ENCODE measurements around the gene SFXN1. TPM values are rescaled to one million over a fixed set of nuclear protein-coding genes. Genes with fewer than 3 reads are reported as not detected.
A peak's percentile ranks its signal among the peaks of the same experiment; 100 is the strongest.

Gene SFXN1
- total RNA-seq, 2 experiments from 2014 or later = 147 to 154 TPM

DNA sequence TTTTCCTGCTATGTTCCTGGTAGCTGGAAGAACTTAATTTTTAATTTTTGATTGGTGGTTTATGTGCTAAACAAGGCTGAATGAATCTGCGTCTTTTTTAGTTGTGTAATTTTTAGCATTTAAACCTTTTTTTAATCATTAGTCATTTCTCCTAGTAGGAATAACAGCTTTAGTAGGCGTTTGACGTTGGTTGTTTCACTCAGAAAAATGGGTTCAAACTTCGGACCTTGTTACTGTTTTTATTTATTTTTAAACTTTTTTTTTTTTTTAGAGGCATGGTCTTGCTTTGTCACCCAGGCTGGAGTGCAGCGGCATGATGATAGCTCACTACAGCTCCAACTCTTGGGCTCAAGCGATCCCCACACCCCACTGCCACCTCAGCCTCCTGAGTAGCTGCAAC is 12.9 kb downstream of the SFXN1 start:
- Histone ChIP-seq H3K9me2 (ENCODE audit: insufficient read depth, low read length) (no peaks in the 10 kb centered on the region), H3K4me3 (ENCODE audit: low read depth, low read length, poor library complexity, severe bottlenecking) (no peak overlapping the region), H2AFZ (ENCODE audit: low read length) (no peak overlapping the region), H3K4me2 (ENCODE audit: low read length) (no peak overlapping the region), H3K27ac (ENCODE audit: low read depth, low read length, poor library complexity, severe bottlenecking) (no peak overlapping the region), H3K36me3 (ENCODE audit: insufficient read depth, low read length) (peaks cover 99% of the 10 kb centered on the region), H3K9me3 (ENCODE audit: low read length) (no peaks in the 10 kb centered on the region), H4K20me1 (ENCODE audit: insufficient read depth, low read length) (peaks cover 29% of the 10 kb centered on the region), H3K4me1 (ENCODE audit: insufficient read depth, low read length, poor library complexity, severe bottlenecking) (no peaks in the 10 kb centered on the region), H3K79me2 (ENCODE audit: insufficient read depth, low read depth, low read length) (peaks cover 69% of the 10 kb centered on the region)
- intact Hi-C loops (cut with micrococcal nuclease; ENCODE audit: unreplicated experiment) = no loop called here
- no peak for DNase-seq (ENCODE audit: low spot score)
- CTCF ChIA-PET (ENCODE audit: unreplicated experiment) = no interaction called here
- no TSS peak for BruUV-seq (replicated peaks)
- TF ChIP-seq, protein P1, sequence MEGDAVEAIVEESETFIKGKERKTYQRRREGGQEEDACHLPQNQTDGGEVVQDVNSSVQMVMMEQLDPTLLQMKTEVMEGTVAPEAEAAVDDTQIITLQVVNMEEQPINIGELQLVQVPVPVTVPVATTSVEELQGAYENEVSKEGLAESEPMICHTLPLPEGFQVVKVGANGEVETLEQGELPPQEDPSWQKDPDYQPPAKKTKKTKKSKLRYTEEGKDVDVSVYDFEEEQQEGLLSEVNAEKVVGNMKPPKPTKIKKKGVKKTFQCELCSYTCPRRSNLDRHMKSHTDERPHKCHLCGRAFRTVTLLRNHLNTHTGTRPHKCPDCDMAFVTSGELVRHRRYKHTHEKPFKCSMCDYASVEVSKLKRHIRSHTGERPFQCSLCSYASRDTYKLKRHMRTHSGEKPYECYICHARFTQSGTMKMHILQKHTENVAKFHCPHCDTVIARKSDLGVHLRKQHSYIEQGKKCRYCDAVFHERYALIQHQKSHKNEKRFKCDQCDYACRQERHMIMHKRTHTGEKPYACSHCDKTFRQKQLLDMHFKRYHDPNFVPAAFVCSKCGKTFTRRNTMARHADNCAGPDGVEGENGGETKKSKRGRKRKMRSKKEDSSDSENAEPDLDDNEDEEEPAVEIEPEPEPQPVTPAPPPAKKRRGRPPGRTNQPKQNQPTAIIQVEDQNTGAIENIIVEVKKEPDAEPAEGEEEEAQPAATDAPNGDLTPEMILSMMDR (conservative IDR thresholded peaks at IDR 0.05; ENCODE audit: low read length) = no peak
- TF ChIP-seq EZH2phosphoT487 (IDR thresholded peaks at IDR 0.05; ENCODE audit: borderline replicate concordance, low read depth, low read length) = no peak
- POLR2A ChIA-PET = interaction anchor here (1.2 kb wide), 1 partner anchor 11 kb away, joined by 5 read pairs; no protein-coding TSS in a partner anchor

DNA sequence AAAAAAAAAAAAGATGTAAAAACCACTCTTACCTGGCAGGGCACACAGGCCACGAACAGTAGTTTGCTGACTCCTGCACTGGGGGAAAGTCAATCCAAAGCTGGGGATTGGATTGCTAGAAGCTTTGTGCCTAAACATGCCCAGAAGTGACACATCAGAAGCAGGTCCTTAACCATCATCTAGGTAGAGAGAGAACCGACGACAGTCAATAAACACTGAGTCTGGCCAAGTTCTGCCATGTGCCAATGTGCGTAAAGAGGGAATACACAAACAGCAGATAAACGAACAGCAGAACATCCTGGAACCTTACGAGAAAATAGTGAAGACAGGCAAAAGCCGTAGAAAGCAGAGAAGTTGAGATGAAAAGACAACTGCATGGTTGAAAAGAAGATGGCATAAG is 14.9 kb downstream of the SFXN1 start:
- no TSS peak for BruUV-seq (replicated peaks)
- CTCF ChIA-PET (ENCODE audit: unreplicated experiment) = no interaction called here
- no peaks in the 10 kb centered on the region for H3K9me2 ChIP-seq (ENCODE audit: insufficient read depth, low read length)
- no peak overlapping the region for H3K4me3 ChIP-seq (ENCODE audit: low read depth, low read length, poor library complexity, severe bottlenecking)
- no peak overlapping the region for H3K4me2 ChIP-seq (ENCODE audit: low read length)
- H3K79me2 ChIP-seq (ENCODE audit: insufficient read depth, low read depth, low read length) = peaks cover 63% of the 10 kb centered on the region
- no peak overlapping the region for H2AFZ ChIP-seq (ENCODE audit: low read length)
- intact Hi-C loops (cut with micrococcal nuclease; ENCODE audit: unreplicated experiment) = no loop called here
- no peak for TF ChIP-seq EZH2phosphoT487 (IDR thresholded peaks at IDR 0.05; ENCODE audit: borderline replicate concordance, low read depth, low read length)
- TF ChIP-seq, protein P1 (conservative IDR thresholded peaks at IDR 0.05; ENCODE audit: low read length) = no peak
- H4K20me1 ChIP-seq (ENCODE audit: insufficient read depth, low read length) = peaks cover 24% of the 10 kb centered on the region
- POLR2A ChIA-PET = no interaction called here
- no peak overlapping the region for H3K27ac ChIP-seq (ENCODE audit: low read depth, low read length, poor library complexity, severe bottlenecking)
- H3K4me1 ChIP-seq (ENCODE audit: insufficient read depth, low read length, poor library complexity, severe bottlenecking) = no peaks in the 10 kb centered on the region
- no peak for DNase-seq (ENCODE audit: low spot score)
- H3K9me3 ChIP-seq (ENCODE audit: low read length) = no peaks in the 10 kb centered on the region
- peaks cover 99% of the 10 kb centered on the region for H3K36me3 ChIP-seq (ENCODE audit: insufficient read depth, low read length)

DNA sequence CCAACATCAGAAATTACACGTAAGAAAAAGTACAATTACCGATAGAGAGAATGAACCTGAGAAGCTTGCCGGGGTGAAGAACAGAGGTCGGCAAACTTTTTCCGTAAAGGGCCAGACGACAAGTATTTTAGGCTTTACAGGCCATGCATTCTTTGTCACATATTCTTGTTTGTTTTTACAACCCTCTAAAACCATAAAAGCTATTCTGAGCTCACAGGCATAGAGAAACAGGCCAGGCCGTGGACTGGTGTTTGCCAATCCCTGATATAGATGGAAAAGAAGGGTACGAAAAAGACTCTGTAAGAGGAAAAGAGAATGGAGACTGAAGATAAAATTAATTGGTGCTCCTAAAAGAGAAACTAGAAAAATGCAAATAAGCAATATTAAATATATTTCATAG is 15.4 kb downstream of the SFXN1 start:
- Histone ChIP-seq H3K9me3 (ENCODE audit: low read length) (no peaks in the 10 kb centered on the region), H3K4me3 (ENCODE audit: low read depth, low read length, poor library complexity, severe bottlenecking) (no peak overlapping the region), H3K4me2 (ENCODE audit: low read length) (no peak overlapping the region), H2AFZ (ENCODE audit: low read length) (no peak overlapping the region), H3K4me1 (ENCODE audit: insufficient read depth, low read length, poor library complexity, severe bottlenecking) (no peaks in the 10 kb centered on the region), H3K79me2 (ENCODE audit: insufficient read depth, low read depth, low read length) (peaks cover 62% of the 10 kb centered on the region), H3K36me3 (ENCODE audit: insufficient read depth, low read length) (peaks cover 99% of the 10 kb centered on the region), H3K27ac (ENCODE audit: low read depth, low read length, poor library complexity, severe bottlenecking) (no peak overlapping the region), H3K9me2 (ENCODE audit: insufficient read depth, low read length) (no peaks in the 10 kb centered on the region), H4K20me1 (ENCODE audit: insufficient read depth, low read length) (peaks cover 24% of the 10 kb centered on the region)
- DNase-seq (ENCODE audit: low spot score) = no peak
- intact Hi-C loops (cut with micrococcal nuclease; ENCODE audit: unreplicated experiment) = no loop called here
- ChIA-PET CTCF (ENCODE audit: unreplicated experiment) (no interaction called here), POLR2A (no interaction called here)
- TSS peak; percentile 29 for BruUV-seq (replicated peaks)
- no peak for TF ChIP-seq EZH2phosphoT487 (IDR thresholded peaks at IDR 0.05; ENCODE audit: borderline replicate concordance, low read depth, low read length)
- TF ChIP-seq, protein P1 (conservative IDR thresholded peaks at IDR 0.05; ENCODE audit: low read length) = no peak
